ENCODE measurements around the gene SMOC1. TPM values are rescaled to one million over a fixed set of nuclear protein-coding genes. Genes with fewer than 3 reads are reported as not detected.

Gene SMOC1
- polyA plus RNA-seq, 1 donor, result 1.7 TPM

DNA sequence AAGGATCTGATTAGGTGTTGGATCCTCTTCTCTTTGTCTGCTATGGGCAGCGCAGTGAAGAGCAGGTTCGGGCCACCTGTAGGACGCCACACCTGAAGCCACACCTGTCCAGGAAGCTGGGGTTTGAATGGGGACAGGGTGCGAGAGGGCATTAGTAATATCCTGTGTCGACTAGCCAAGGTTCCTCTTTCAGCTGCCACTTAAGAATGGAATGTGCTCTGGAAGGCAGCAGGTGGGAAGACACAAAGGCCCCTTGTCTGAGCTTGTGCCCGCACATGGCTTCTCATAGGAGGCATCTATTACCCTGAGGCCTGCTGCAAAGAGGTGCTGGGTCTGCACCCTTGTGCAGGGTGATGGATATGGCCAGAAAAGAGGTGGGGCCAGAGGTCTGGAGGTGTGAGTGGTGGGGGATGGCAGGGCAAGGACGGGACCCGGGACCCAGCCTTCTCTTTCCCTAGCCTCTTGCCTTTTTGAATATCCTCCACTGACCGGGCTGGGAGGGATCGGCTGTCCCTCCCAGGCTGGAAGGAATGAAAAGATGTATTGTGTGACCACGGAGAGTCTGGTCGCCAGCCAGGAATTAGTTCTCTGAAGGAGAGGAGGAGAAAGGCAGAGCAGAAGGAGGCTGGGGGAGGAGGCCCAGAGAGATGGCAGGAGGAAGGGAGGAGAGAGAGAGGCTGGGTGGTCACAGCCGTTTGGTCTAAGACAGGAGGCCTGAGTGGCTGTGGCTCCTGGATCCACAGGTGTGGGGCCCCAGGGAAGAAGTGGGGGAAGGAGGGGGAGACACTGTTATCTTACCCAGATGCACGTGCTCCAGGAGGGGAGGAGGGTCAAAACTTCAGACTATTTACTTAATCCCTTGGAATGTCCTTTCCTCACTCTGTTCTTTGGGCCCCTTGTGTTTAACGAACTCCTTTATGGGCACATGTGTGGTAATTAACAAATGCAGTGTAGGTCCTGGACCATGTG, 101.5 kb downstream of the SMOC1 start:
- no peak for DNase-seq

DNA sequence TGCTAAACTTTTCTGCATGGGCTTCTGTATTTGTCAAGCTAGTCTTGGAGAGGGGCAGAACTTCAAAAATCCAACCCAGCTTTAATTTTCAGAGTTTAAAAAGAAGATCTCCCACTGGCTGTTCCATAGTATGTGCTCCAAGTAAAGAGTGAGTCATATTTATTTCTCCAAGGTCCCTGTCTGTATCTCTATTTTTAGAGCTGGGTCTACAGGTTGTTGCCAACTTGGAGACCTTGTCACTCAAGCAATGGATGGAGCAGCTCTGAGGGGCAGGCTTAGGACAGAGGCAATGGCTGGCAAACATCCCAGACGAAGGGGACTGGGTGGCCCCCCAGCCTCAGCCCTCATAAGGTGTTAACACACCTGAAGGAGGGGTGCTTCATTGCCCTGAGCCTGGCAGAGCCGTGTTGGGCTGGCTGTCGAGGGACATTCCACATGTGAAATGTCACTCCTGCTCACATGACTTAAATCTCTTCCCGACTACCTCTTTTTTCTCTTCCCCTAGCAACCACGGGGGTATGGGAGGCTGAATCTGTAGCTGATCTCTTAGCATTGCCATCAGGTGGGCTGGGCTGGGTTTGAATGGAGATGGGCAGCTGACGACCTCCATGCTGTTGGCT, 103.1 kb downstream of the SMOC1 start:
- DNase-seq, result no peak

DNA sequence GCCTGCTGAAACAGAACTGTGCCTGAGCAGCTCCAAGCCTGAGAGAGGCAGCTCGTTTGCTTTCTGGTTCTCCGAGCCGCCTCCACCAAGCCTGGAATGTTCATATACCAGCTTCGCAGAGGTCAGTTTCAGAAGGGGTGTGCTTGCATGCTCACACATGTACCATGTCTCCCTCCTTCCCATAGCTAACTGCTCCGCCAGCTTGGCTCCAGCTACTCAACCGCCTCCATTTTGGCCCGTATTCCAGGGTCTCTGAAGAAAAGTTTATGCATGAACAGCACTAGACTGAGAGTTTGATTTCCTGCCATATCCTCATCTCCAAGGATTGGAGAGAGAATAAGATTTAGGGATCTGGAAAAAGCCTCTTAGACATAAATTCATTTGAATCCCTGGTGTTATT, 103.7 kb downstream of the SMOC1 start:
- DNase-seq, result no peak

DNA sequence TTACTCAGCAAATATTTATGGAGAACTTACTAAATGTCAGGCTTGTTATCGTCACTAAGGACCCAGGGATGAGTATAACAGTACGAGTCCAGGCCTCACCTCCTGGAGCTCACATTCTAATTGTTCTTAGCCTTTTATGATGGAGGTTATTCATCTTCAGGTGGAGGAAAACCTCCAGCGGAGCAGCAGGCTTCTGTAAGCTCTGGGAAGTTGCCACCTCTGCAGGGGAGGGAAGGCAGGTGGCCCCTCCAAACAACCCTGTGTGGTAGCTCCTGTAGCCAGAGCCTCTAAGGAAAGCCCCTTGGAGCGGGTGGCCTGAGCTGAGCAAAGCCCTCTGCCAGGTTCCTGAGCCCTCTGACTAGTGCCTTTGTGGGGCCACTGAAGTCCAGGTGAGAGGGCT, 104.1 kb downstream of the SMOC1 start:
- no peak for DNase-seq

DNA sequence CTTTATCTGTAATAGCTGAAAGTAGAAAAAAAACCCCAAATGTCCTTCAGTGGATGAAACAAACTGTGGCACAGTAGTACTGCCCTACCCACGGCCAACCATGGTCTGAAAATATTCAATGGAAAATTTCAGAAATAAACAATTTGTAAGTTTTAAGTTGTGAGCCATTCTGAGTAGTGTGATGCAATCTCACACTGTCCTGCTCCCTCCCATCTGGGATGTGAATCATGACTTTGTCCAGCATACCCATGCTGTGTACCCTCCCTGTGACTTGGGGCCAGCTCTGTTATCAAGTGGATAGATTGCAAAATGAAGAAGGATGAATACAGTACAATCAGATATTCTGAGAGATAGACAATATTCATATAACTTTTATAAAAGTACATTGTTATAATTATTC, 106.2 kb downstream of the SMOC1 start:
- DNase-seq, result no peak

DNA sequence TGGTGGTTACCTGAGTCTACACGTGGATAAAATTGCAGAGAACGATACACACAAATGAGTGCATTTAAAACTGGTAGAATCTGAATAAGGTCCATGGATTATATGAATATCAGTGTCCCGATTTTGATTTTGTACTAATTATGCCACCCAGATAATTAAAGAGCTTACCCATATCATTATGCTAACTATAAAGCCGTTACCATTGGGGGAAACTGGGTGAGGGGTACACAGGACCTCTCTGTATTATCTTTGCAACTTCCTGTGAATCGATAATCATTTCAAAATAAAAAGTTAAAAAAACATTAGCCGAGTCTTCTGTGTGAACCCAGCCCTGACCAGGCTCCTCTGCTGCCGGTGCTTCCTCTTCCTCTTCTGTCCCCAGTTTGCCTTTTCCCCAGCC, 107.1 kb downstream of the SMOC1 start:
- no peak for DNase-seq

DNA sequence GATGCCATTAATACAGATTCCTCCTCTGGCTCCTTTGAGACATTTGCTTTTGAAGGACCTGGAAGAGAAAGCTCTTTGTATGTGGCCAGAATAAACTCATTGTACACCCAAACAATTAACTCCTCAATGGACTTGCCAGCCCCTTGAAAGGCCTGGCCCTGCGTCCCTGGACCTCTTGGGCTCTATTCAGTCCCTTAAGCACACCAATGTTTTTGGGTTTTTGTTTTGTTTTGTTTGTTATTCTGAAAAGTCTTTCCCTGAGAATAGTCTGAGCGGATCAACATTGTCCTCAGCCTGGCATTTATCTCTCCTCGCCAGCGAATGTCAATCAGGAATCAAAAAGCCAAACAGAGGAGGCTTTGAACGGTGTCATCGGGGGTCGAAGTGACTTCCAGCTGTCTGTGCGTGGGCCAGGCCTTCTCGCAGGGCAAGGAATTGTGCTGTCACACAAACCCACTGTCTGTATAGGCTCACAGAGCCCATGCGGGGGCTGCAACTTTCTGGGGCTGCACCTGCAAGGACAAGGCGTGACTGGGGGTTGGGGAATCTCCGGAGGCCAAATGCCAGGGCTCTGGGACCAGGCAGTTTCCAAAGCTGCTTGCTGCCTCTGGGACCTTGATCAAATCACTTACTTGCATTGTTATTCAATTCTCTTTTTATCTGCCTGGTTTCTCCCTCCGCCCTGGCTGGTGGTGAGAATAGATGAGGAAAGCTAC, 108.3 kb downstream of the SMOC1 start:
- DNase-seq, result no peak

DNA sequence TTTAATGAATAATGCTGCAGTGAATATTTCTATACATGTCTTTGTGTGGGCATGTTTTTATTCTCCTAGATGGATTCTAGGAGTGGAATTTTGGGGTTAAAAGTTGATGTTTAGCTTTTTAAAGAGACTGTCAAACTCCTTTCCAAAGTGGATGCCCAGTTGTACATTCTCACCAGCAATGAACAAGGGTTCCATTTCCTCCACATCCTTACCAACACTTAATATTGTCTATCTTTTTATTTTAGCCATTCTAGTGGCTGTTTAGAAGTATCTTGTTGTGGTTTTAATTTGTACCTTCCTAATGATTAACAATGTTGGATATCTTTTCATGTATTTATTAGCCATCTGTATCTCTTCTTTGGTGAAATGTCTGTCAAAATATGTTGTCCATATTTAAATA, 109.8 kb downstream of the SMOC1 start:
- no peak for DNase-seq

DNA sequence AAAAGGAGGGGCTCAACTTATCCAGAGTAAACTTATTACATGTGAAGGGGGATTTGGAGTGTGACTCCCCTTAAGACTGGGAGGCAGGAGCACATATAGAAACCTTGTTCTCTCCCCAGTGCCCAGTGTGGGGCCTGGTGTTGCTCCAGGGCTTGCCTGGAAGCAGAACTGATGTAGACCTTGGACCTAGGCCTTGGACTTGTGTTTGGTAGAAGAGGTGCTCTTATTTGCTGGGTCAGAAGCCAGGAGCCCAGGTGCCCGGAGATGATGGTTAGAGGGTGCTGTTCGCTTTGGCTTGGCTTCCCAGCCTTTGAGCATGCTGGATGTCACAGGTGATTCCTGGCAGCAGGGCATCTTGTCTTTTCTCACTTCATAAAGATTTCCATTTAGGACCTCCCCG, 110.4 kb downstream of the SMOC1 start:
- DNase-seq, result no peak

DNA sequence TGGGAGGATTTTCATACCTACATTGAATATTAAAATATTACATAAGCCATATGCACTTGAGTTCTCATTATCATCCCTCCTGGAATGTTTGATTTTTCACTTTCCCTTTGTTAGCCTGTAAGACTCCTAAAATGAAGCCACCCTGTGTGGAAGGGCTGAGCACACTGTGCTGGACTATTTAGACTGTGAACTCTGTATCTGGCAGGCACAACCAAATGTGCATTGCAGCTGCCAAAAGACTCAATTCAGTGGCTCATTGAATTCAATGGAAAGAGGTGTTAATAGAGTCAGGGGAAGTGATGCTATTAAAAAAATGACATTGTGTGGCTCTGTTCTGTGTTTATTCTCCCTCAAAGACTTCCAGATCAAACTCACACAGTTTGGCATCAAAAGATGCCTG, 111.1 kb downstream of the SMOC1 start:
- no peak for DNase-seq

DNA sequence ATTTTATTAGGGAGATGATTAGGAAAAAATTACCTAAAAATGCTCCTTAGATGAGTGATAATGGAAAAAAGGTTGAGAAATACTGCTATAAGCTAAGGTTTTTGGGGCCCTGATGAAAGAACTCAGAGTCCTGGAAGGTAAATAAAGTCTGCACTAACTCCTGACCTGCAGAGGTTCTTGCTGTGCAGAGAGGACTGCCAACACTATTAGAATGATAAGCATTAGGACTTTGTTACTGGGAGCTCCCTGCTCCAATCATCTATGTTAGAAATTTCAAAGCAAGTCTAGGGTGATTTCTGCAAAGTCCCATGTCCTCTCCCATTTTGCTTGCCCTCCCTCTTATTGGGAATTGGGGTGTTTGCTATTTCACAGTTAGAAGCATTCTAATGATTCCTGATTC, 112.2 kb downstream of the SMOC1 start:
- no peak for DNase-seq

DNA sequence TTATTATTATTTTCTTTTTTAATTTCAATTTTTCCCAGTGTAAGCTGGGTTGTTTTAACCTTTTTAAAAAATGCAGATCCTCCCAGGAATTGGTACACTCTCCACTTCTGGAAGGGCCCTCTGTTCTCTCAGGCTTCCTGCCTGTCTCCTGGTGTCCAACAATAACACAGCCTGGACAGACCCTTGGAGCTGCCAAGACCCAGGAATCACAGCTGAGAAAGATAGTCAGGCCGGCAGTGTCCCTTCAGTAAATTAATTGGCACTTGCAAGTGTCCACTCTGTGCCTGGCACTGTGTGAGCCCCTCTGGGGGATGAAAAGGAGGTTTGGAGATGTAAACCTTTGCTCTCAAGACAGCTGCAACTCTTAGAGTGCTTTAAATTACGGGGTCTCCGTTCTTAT, 113.3 kb downstream of the SMOC1 start:
- no peak for DNase-seq

DNA sequence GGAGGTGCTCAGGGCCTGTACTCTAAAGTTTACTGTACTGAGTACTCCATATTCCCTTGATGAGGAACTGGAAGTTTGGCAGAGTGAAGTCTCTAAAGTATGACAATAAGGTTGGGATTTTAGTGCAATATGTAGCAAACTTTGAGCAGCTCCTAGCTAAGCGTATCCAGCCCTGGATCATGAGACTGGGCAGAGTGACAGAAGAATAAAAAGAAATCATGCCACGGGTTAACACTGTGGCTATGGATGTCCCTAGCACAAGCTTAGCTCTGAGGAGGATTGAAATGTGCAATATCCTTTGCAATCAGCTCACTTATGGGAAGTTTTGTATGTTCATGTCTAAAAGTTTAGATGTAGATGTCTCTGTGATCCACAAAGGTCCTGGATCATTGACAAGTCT, 114.1 kb downstream of the SMOC1 start:
- no peak for DNase-seq

DNA sequence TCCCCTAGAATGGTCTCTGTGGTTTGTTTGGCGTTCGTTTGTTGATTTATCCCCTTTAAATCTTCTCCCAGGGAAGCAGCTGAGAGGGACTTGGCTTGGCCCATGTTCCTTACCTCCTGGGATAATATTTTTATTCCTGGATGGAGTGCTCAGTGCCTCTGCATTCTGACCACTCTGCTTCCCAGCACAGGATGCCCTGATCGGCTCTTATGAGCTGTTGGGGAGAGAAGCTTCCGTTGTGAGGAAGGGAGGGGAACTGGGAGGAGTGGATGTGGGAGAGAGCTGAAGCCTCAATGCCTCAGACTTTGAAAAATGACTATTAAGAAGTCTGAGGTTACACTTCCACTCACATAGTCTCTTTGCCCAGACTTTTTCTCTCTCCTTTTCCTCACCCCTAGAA, 114.8 kb downstream of the SMOC1 start:
- DNase-seq, result no peak

DNA sequence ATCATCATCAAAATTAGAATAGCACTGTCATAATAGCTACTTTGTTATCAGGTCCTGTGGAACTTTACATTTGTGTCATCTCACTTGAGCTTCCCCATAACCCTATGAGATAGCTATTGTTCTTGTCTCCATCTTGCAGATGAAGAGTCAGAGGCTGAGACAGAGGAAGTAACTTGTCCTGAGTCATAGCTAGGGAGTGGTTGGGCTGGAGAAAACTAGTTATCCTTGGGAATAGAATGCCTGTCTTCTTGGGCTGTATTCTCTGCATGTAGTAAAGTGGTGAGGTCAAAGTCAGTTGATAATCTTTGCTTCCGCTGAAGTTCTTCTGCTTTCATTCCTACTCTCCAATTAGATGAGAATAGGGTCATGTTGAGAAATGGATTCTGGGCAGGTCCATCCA, 117.0 kb downstream of the SMOC1 start:
- DNase-seq, result no peak

DNA sequence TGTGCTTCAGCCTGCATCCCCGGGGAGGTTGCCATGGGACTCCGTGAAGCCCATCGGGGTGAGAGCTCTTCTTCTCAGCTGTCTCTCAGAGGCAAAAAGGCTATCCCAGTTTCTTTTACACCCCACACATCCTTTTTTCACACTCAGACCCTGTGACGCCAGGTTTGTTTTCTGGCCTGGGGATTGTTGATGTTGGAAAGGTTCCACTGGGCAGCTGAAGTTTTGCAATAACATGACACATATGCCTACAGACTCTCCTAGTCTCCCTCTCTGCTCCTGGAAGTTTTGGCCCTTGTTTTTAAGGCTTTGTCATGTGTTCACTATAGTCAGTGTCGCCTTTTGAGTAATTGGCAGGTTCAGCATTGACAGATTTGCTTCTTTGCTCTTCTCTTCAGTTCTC, 118.6 kb downstream of the SMOC1 start:
- DNase-seq, result no peak

DNA sequence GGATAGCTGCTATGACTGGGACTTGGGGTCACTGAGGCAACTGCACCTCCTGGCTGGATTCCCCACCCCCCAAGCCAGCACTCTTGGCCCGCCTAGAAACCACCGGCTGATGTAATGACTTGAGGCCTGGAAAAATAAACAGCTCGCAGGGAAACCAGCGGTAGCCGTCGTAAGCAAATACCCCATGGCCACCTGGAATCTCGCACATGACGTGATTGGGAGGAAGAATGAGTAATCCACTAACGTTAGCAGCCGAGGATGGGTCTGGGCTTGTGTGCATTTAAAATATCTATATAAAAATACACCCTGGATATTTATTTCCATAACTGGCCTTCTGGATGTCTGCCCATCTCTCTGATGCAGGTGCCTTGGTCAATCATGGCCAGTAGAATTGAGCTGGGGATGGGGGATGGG, 120.1 kb downstream of the SMOC1 start:
- no peak for DNase-seq

DNA sequence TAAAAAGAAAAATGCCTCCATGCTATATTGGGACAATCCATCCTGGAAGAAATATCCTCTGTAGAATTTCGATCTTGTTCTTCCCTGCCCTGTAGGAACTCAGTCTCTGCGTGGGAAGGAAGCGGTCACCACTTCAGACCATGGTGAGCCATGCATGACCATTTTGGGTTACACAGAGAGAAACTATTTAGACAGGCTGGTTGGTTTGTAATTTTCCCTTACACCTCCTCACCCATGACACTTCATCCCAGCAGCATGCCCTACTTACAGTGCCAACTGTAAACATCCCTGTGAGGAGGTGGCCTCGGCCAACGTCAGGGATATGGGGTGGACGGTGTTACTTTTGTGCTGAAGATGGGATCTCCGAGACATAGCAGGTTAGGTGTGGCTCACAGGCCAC, 121.4 kb downstream of the SMOC1 start:
- DNase-seq, result no peak

DNA sequence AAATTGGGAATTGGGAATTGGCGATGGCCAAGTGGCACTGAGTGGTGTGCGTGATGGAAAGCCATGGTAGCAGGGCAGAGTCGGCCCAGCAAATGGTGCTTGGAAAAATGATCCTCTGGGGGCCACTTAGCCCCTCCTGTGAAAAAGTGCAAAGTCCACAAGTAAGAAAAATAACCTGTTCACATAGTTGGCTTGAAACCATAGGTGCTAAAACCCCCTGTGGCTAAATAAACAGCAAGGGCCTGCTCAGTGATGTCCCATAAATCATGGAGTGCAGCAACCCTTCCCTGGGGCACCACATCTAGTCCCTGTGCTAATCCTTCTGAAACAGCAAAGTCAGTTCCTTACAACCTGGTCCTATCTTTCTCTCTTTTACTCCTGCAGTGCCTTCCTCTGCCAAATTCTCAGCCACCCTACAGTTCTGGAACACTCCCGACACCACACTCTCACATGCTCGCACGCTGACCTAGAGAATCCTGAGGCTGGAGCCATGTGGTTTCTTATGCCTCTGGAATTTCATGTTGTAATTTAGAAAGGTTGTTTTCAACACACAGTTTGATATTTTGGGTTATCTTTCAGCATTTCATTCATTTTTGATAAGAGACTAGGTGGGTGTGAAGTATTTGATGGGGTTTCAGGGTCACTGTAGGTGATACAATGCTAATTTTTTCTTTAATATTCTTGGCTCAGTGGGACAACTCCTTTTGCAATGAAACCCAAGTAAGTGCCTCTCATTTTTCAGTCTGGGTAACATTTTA, 123.6 kb downstream of the SMOC1 start:
- DNase-seq, result no peak

DNA sequence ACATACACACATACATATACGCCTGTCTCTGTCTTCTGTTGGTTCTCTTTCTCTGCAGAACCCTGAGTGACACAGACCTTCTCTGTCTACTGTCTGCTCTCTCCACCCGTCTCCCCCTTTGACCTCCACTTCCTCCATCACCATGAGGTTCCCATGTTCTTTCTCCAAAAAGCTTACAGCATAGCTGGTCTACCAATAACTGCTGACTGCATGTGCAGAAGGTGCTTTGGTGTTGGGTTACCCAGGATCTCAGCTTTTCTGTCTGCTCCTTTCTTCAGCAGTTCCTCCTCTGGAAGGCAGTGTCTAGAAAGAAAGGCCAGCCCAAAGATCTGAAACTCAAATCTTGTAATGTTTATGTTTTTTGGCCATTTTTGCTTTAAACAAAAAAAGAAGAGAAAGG, 125.6 kb downstream of the SMOC1 start:
- DNase-seq, result no peak

DNA sequence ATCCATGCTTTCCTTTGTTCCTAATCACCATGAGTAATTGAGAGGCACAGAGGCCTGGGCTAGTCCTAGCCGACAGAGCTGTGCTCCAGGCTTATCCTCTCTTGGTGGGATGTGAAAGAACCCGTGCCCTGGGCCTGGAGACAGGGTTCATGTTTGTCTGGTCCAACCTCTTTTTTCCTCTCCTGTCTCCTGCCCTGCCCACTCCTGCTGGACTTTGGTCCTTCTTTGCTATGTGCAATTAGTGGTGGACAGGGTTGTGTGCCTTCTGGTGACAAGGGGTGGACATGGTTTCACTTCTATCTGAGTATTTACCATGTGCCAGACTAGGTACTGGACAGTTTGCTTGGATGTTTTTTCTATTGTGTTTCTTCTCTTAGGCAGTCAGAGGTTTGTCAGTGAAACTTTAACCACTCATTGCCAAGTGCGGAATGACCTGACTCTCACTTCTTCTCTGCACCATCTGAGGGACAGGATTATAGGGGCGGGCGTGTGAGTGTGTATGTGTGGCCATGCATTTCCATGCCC, 126.1 kb downstream of the SMOC1 start:
- no peak for DNase-seq

DNA sequence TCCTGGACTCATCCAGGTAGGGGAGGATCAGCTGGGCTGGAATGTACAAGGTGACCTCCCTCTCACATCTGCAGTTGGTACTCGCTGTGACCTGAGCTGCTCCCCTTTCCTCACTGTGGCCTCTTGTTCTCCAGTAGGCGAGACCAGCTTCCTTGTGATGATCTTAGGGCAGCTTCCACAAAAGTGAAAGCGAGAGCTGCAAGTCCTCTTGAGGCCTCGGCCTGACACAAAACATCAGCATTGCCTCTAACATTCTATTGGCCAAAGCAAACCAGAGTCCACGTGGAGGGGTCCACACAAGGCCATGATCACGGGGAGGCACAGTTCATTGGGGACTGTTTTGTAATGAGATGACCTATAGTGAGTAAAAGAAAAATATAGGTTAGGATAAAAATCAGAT, 127.5 kb downstream of the SMOC1 start:
- DNase-seq, result no peak

All from left kidney (tissue), 2 donors.